Activated CD8-positive, alpha-beta memory T cell treated with anti-CD3 and anti-CD28 coated beads, Interleukin-2, amount 50 U/mL, for 1 hour (primary cell): ENCODE data around the gene NKAIN2.

Source experiments
- DNase-seq: peaks from one replicate; pipeline ENCODE4 v3.0.0-alpha.2; 2020; ENCODE audit errors: extremely low read depth

NKAIN2 gene

DNA sequence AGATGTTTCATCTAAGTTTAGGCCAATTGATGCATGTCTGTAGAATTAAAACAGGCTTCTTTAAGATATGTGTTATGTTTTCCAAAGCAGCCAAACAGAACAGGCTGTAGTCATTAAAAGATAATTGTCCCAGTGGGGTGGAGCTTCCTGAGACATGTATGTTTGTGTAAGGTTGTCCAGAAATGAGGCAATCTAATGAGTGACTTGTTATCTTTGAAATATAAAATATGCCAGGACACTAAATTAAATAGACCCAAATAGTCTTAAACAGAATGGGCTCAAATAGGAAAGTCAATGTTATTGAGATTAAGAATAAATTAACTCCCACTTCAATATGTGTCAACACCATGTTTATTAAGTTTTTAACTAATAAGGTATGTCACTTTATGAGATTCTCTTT lies 953.9 kb downstream of the NKAIN2 start:
- DNase-seq, result no peak

DNA sequence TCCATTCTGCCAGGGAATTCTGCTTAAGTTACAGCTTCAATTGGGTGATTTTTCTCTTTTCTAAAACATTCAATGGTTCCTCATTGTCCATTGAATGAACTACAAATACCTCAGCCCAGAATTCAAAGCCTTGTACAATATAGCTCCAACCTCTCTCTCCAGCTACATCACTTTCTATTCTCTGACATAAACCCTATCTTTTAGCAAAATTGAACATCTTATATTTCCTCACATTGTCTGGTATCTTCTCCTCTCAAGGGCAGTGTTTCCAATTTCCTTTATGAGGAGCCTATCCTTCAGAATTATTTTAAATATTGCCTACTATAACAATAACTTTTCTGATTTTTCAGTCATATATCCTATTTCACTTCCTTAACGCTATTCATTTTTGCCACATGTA lies 955.0 kb downstream of the NKAIN2 start:
- DNase-seq, result no peak

DNA sequence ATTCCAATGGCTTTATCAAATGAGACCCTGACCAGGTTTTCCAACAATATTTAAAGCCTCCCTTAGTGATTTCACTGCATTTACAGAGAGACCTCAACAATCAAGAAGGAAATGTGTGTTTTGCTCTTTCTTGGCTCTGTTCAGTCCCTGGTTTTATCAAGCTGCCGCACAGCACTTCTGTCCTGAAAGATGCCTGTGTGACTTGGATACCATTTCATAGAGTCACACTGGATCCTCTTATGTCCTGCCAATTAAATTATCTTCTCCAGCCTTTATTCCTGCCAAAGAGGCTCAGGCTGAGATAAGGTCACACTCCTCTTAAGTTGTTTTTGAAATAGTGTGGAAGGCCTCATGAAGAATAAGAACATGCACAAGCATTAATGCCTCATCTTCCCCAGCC lies 961.6 kb downstream of the NKAIN2 start:
- DNase-seq, result no peak

DNA sequence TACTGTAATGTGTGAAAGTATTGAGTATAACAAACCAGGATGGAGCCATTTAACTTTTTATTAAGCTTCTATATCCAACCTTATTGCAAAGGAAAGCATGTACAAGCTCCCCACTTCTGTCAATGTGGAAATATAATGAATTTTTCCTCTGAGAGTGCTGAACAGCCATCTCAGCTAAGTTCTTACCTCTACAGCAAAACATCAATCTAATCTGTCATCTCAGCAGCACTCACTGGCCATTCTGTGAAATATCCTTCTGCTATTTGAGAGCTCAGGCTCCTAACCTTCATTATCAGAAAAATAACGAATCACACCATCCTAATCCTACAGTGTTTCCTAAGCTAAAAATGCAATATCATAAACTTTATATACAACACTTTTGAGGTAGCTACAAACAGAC lies 964.6 kb downstream of the NKAIN2 start:
- DNase-seq, result no peak

DNA sequence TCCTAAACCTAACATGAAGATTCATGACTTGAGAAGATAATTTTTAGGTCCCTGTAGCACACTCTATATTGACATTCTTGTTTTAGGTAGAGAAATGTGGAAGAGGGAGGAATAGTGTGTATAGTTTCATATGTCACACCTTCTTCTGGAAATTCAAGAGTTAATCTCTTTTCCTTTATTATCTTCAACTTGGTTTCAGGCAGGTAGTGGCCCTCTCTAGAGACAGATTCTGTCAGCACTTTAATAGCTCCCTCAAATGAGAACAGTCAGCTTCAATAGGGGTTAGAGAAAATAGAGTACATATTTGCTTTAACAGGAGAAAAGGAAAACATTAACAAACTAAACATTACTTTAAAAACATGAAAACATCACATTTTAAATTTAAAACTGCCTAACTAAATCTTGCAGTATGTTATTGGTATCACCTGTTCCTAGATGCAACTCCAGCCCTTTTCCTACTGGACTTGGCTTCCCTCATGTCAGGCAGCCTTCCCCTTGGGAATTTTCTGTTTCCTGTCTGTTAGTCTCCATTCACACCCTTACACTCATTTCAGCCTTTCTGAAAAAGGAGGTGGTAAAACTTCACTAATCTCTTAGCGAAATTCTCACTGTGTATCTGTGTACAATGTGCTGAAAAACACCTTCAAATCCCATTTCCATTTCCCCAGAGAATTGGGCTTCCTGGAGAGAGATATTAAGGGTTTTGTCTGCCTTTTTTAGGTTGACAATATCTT lies 966.3 kb downstream of the NKAIN2 start:
- DNase-seq, result no peak

- no peak for DNase-seq
Observed at GRCh38 chr6:124770784-124771183, 967.1 kb downstream of the NKAIN2 start.

DNA sequence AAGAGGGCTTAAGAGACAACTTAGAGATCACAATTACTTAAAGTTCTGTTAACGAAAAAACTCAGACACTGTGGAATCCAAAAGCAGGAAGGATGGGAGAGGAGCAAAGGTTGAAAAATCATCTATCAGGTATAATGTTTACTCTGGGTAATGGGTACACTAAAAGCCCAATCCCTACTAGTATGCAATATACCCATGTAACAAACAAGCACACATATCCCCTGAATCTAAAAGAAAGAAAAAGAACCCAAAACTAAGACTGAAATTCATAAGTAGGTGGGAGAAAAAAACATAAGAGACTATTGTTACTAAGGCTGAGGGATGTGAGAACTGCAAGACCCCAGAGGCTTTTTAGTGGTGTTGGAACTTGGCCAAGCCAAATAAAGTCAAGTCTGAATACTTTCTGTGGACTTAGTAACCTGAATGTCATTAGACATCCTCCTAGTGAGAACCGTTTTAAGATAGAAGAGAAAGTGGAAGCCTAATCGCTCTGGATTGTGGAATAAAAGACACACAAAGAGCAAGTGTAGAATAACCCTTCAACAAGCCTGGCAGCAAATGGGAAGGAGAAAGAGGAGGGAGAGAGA lies 969.2 kb downstream of the NKAIN2 start:
- DNase-seq, result no peak

- no peak for DNase-seq
Observed at GRCh38 chr6:124775121-124775520, 971.5 kb downstream of the NKAIN2 start.

- DNase-seq, result no peak
Observed at GRCh38 chr6:124777863-124778262, 974.2 kb downstream of the NKAIN2 start.

DNA sequence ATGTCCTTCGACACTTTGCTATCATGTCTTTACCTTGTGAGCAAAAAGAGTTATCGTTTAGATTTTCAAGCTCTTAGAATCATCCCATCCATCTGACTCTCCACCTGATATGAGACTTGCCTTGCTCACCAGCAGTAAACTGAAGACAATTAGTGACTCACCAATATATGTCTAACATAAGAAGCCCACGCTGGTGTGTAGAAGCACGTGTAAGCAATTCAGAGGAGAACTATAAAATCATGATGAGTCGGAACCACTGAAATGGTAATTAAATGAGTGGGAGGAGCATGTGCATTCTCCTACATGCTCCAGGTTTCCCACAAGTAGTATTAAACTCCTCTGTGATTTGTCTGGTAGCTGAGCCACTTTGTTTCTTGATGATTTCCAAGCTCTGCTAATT lies 977.0 kb downstream of the NKAIN2 start:
- no peak for DNase-seq

DNA sequence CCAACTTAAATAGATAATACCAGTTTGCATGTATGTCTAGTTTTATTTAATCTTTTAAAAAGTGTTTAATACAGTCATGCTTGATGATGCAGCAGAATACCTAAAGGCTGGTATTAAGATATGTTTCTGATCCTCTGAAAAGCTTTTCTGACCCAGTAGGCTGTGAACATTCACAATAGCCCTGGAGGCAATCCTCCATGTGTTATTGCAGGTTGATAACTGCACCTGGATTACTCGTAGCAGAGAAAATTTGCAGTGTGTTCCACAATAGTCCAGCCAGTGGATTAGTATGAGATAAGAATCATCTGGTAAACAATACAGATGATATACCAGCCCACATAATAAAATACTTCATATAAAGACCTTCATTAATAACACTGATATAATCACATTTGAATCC lies 979.7 kb downstream of the NKAIN2 start:
- no peak for DNase-seq

DNA sequence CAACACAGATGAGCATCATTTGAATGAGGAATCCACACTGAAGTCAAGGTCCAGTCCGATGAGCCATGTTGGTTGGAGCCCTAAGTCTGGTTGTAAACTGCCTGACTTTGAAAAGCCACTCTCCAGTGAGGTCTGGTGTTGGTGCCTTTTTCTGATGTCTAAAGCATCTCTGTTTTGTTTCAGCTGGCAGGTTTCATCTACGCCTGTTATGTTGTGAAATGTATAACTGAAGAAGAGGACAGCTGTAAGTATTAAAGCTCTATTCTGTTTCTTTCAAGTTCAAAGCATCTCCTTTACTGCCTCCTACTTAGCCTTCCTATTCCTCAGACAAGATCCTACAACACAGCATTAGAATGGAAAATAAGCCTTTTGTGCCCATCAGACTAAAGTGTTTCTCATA lies 987.5 kb downstream of the NKAIN2 start:
- DNase-seq, result no peak

GRCh38 chr6:124792386-124792785 lies 988.7 kb downstream of the NKAIN2 start:
- DNase-seq, result no peak

DNA sequence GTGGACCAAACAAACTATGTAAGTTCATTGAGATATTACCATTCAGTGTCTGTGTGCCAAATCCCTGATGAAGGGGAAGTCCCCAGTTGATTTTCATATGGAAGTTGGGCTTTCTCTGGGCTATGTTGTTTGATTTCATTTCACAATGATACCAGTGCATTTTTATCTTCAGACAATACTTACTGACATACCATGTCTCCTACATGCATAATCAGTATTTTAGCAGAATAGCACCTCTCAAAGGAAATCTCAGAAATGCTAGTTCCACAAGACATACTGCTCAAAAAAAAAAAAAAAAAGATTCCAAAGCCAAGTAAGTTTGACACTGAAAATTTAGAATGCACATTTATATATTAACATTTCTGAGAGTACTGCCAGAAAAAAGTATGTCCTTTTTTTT lies 989.7 kb downstream of the NKAIN2 start:
- DNase-seq, result no peak

DNA sequence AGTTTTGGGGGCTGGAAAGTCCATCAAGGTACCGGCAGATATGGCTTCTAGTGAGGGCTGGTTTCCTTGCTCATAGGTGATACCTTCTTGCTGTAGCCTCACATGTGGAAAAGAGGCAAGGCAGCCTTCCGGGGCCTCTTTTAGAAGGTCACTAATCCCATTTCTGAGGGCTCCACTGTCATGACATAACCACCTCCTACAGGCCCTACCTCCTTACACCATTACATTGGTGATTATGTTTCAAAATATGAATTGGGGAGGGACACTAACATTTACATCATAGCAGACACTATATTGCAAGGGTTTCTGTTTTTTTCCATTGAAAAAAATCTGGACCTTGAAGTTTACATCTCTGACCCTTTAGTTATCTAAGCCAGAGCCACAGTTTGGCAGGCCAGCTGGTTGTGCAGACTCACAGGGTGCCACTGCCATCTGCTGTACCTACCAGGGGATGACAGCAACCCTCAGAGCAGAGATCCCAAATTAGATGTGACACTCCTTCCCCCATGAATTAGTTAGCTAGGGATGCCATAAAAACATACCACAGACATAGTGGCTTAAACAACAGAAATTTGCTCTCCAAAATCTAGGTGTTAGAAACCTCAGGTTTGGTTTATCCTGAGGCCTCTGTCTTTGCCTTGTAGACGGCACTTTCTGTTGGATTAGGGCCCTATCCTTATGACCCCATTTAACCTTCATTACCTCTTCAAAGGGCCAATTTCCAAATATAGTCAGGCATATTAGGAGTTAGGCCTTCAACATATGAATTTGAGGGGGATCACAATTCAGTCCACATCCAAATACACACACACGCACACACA lies 992.2 kb downstream of the NKAIN2 start:
- DNase-seq, result no peak

DNA sequence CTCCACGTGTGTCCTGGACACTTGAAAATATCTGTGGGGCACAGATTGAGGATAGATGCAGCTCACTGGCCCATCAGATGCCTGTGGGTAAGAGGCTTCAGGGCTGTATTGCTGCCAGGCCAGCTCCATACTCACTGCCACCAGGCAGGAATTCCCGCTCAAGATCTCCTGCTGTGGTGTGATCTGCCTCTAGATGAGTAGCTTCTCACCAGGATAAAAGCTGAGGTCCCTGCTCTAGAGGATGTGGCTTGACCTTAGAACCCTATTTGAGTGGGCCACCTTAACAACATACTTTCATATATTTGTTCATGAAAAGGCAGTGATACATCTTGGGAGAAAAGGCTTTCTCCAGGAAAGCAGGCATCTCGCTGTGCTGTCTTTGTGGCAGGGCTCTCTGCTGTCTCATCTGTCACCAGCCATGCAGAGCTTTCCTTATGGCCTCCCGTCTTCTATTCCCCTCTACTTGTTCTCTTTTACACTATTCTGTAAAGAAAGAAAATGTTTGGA lies 992.9 kb downstream of the NKAIN2 start:
- DNase-seq, result no peak

DNA sequence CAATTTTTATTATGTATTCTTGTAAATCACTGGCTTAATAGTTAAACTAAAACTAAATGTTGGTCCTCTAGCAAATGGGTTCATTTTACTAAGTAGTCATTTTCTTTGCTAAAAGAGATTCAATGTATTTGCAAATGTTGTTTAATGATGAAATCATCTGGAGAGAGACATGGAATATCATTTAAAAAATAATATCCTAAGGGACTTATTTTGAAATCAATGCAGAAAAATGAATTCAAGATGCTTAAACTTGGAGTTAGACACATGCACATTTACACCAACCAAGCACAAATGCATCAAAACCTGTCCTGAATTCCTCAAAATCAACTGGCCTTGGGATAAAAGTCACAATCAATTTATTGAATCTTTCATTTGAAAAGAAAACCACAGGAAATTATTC lies 993.6 kb downstream of the NKAIN2 start:
- DNase-seq, result no peak

GRCh38 chr6:124798942-124799496 lies 995.4 kb downstream of the NKAIN2 start:
- DNase-seq, result no peak

DNA sequence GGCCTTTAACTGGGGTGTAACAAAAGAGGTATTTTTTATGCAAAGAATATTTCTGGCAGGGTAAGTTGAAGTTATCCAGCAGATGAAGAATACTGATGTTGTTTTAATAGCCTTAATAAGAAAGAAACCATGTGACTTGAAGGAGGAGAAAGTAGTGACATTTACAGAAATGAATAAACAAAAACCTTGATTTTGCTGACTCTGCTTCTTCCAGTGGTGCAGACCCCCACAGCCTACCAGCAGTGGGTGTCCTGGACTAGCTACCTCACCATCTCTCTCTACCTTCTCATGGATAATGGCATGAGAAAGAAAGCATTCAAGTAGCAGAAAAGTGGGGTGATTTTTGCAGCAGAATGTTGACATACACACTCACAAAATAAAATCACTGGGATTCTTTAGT lies 996.0 kb downstream of the NKAIN2 start:
- no peak for DNase-seq

DNA sequence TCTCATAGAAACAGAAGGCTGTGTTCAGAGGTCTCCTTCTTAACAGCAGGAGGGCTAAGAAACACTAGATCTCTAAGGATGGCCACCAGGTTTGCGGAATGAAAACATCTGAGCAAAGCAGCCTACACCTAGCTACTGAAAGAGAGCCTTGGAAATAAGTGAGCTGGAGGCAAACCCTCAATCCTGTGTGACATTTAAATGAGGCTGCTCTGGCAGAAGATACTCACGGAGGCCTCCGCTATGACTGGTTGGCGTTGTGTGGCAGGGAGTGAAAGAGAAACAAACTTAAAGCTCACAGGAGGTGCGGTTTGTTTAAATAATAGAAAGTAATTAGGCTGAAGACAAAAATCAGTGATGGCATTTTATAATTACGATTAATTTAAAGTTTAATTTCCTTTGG lies 996.6 kb downstream of the NKAIN2 start:
- DNase-seq, result no peak

GRCh38 chr6:124812067-124812466 lies 1008.4 kb downstream of the NKAIN2 start:
- DNase-seq, result no peak

- no peak for DNase-seq
Observed at GRCh38 chr6:124819346-124819745, 1015.7 kb downstream of the NKAIN2 start.
